Measurements from ENCODE around the gene SRPK2.

SRPK2 gene

GRCh38 chr7:105131033-105131656 is 257.6 kb downstream of the SRPK2 start:
- in situ Hi-C loops (cut with HindIII; ENCODE audit: low sequenced_read_pairs), result no loop called here
- peak; percentile 16 for DNase-seq (ENCODE audit: low read depth, low spot score)
- no peak overlapping the region for H3K4me3 ChIP-seq (ENCODE audit: low read depth, low read length)

DNA sequence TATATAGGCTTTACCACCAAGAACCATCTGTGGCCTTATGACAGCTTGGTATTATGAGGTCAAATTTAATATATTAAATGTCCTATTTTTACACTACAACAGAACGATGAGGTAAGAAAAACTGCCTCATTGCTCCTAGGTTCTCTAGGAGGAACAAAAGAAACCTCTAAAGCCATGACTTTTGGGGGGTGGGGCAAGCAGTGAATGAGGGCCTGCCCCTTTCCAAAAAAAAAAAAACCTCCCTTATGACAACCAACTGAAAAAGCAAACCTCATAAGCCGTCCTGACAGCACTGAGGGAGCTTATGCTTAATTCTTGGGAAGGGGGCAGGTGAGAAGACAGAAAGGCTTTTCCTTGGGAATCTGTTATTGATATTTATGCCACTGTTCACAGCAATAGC is 258.1 kb downstream of the SRPK2 start:
- TF ChIP-seq, protein P1, sequence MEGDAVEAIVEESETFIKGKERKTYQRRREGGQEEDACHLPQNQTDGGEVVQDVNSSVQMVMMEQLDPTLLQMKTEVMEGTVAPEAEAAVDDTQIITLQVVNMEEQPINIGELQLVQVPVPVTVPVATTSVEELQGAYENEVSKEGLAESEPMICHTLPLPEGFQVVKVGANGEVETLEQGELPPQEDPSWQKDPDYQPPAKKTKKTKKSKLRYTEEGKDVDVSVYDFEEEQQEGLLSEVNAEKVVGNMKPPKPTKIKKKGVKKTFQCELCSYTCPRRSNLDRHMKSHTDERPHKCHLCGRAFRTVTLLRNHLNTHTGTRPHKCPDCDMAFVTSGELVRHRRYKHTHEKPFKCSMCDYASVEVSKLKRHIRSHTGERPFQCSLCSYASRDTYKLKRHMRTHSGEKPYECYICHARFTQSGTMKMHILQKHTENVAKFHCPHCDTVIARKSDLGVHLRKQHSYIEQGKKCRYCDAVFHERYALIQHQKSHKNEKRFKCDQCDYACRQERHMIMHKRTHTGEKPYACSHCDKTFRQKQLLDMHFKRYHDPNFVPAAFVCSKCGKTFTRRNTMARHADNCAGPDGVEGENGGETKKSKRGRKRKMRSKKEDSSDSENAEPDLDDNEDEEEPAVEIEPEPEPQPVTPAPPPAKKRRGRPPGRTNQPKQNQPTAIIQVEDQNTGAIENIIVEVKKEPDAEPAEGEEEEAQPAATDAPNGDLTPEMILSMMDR (IDR thresholded peaks at IDR 0.05; ENCODE audit: low read depth, low read length), result no peak
- no peak overlapping the region for H3K4me3 ChIP-seq (ENCODE audit: low read depth, low read length)
- DNase-seq (ENCODE audit: low read depth, low spot score), result no peak
- in situ Hi-C loops (cut with HindIII; ENCODE audit: low sequenced_read_pairs), result no loop called here

More at GRCh38 chr7:105131033-105131656, 257.6 kb downstream of the SRPK2 start:
- TF ChIP-seq, protein P1 (IDR thresholded peaks at IDR 0.05; ENCODE audit: low read depth, low read length), result no peak

- H3K4me3 ChIP-seq (ENCODE audit: low read depth, low read length), result no peak overlapping the region
- in situ Hi-C loops (cut with HindIII; ENCODE audit: low sequenced_read_pairs), result no loop called here
- DNase-seq (ENCODE audit: low read depth, low spot score), result no peak
- TF ChIP-seq, protein P1 (IDR thresholded peaks at IDR 0.05; ENCODE audit: low read depth, low read length), result no peak
Measured at GRCh38 chr7:105130048-105130447, 258.7 kb downstream of the SRPK2 start.

DNA sequence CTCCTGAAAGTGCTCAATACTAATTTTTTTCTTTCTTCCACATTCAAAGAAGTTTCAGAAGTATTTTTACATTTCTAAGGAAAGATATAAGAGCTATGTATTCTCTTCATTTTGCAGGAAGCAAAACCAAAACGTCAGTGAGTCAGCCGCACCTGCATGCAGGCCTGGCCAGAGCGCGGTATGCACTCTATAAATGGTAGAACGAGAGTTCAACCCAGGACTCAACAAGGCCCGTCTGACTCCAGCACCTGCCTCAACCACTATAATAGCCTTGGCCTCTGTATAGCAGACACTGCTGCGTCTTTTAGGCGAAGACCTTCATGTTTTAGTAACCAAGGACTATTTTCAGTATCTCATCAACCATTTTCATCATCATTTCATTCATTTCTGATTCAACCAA is 261.5 kb downstream of the SRPK2 start:
- peak; percentile 26 for DNase-seq (ENCODE audit: low read depth, low spot score)
- H3K4me3 ChIP-seq (ENCODE audit: low read depth, low read length), result no peak overlapping the region
- TF ChIP-seq, protein P1 (IDR thresholded peaks at IDR 0.05; ENCODE audit: low read depth, low read length), result no peak
- in situ Hi-C loops (cut with HindIII; ENCODE audit: low sequenced_read_pairs), result no loop called here

GRCh38 chr7:105126436-105126975 is 262.2 kb downstream of the SRPK2 start:
- no peak for DNase-seq (ENCODE audit: low read depth, low spot score)
- in situ Hi-C loops (cut with HindIII; ENCODE audit: low sequenced_read_pairs), result no loop called here
- TF ChIP-seq, protein P1 (IDR thresholded peaks at IDR 0.05; ENCODE audit: low read depth, low read length), result no peak
- H3K4me3 ChIP-seq (ENCODE audit: low read depth, low read length), result no peak overlapping the region

- no peak for DNase-seq (ENCODE audit: low read depth, low spot score)
- in situ Hi-C loops (cut with HindIII; ENCODE audit: low sequenced_read_pairs), result no loop called here
- H3K4me3 ChIP-seq (ENCODE audit: low read depth, low read length), result no peak overlapping the region
- TF ChIP-seq, protein P1 (IDR thresholded peaks at IDR 0.05; ENCODE audit: low read depth, low read length), result no peak
Measured at GRCh38 chr7:105125745-105126144, 263.0 kb downstream of the SRPK2 start.
